ENCODE measurements around the gene AUTS2.

Gene AUTS2

GRCh38 chr7:70836946-70837345, 1238.7 kb downstream of the AUTS2 start:
- no peak for DNase-seq

DNA sequence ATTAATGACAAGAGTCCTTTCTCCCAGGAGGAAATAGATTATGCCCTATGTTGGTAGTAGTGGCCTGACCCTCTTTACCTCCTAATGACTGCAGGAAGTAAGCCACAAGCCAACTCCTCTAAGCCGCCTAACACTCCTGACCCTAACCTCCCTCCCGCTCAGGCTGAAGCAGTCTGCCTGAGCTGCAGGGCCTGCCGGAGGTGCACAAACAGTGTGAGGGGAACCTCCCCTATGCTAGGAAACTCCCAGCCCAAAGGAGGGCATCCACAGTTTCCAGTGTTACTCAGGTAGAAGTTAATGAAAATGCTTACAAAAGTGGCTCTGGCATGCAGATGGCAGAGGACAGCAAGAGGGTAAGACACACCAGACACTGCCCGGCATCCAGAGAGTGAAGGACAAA, 1239.3 kb downstream of the AUTS2 start:
- DNase-seq = no peak

DNA sequence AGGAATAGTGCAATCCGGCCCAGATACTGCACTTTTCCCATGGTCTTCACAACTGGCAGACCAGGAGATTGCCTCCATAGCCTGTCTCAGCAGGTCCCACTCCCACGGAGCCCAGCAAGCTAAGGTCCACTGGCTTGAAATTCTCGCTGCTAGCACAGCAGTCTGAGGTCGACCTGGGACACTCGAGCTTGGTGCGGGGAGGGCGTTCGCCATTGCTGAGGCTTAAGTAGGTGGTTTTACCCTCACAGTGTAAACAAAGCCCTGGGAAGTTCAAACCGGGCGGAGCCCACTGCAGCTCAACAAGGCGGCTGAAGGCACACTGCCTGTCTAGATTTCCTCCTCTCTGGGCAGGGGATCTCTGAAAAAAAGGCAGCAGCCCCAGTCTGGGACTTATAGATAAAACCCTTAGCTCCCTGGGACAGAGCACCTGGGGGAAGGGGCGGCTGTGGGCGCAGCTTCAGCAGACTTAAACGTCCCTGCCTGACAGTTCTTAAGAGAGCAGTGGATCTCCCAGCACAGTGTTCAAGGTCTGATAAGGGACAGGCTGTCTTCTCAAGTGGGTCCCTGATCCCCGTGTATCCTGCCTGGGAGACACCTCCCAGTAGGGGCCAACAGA, 1240.1 kb downstream of the AUTS2 start:
- no peak for DNase-seq
